HG02610 (cell line): ENCODE measurements around the gene PLXNB2.
"Not testable (repeated sequence)": the region's sequence is repeated elsewhere in the genome, so short reads cannot be mapped to it uniquely, and the experiment has no call there.

Experiments
- ATAC-seq: cut with Tn5 transposase; IDR thresholded peaks from one replicate; pipeline ENCODE4 v1.9.1; 2021; ENCODE audit warnings: mild to moderate bottlenecking, moderate library complexity; ENCODE audit not compliant: unreplicated experiment

PLXNB2 gene

DNA sequence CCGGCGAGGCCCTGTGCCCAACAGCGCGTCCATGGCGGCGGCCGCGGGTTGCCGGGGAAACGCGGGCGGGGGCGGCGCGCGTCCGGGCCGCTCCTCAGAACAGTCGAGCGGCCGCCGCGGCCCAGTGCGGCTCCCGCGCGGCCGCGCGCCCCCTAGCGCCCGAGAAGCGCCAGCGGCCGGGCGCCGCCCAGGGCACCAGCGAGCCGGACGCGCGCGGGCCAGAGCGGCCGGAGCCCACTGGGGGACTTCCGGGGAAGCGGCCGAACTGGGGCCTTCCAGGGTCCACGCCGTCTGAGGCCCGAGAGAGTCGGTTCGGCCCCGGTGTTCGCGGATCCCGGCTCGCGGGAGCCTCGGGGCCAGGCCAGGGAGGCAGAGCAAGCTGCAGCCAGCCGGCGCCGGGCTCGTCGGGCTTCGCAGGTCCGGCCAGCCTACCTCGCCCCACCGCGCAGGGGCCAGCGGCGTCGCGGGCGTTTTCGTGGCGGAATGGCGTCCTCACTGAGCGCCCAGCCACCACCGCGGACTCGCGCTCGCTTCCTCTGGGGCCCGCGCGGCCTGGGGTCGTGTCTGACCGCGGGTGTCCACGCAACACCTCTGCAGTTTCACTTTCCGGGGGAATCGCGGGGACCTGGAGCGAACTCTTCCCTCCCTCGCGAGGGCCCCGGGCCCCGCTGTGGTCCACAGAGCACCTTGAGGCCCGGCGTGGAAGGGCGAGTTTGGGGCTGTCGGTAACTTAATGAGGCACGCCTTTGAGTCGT, 19.7 kb upstream of the PLXNB2 start, which contains the start of gene DENND6B:
TSS of gene DENND6B (minus strand) at position 57 of the 755 bp plus-strand sequence. CDS start at position 33, 24 bp downstream.
- peak; percentile 91 for ATAC-seq

DNA sequence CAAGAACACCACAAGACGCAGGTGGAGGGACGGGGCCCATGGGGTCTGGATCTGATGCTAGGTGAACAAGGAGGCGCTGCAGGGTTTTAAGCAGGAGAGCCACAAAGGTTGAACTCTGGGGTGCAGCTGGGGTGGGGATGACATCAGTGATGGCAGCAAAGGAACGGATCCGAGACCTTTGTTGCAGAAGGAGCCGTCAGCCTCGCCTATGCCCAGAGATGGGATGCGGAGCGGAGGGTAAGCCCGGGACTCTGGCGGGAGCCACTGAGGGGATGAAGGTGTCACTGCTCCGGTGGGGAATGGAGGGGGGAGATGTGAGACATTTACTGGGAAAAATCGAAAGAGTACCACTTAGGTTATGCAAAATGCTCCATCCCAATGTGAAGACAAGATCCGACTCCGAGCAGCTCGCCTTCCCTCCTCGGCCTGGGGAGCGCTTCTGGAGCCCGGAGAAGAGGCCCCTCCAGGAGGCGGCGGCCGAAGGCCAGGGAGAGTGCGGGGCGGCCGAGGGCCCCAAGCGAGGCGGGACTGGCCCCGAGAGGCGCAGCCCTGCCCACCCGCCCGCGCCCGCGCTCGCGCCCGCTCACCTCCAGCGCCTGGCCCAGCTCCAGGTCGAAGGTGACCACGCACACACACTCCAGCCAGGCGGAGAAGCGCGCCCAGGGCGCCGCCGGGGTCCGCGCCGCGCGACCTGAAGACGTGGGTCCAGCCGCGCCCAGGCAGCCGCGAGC, 18.9 kb upstream of the PLXNB2 start:
- ATAC-seq, result no peak

DNA sequence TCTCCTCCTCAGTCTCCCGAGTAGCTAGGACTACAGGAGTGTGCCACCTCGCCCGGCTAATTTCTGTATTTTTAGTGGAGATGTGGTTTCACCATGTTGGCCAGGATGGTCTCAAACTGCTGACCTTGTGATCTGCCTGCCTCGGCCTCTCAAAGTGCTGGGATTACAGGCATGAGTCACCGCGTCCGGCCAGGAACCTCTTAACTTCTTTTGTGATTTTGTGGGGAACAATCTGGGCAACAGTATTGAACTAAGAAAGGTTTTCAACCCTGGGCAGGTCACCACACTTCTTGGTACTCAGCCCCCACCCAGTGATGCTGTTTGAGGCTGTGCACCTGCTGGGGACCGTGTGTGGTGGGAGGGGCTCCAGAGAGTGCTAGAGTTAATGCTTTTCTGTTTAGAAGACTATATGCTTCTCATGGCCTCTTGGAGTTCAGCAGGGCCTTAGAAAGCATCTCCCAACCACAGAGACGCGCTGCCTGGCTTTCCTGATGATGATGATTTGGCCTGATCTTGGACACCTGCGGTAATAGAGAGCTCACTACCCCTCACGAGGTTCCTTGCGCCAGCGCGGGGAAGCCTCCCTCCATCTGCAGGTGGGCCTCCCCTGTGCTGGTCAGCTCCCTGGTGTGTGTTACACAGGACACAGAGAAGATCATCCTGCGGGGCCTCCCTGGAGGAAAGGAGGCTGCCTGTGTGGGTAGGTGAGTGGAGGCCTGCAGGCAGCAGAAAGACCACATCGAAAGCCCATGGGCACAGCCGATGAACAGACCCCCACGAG, 18.2 kb upstream of the PLXNB2 start:
- no peak for ATAC-seq

DNA sequence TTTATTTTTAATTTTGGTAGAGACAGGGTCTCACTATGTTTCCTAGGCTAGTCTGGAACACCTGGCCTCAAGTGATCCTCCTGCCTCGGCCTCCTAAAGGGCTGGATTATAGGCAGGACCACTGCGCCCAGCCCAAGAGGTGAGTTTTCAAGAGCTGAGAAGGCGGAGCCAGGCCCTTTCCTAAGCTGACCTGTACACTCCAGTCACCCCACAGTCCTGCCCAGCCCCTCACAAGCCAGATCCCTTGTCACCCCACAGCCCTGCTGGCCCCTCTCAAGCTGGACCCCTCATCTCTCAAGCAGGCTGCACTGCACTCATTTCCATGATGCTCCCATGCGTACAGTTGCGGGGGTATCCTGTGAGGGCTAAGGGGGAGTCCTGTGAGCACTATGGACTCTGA, 16.5 kb upstream of the PLXNB2 start:
- ATAC-seq, result no peak

DNA sequence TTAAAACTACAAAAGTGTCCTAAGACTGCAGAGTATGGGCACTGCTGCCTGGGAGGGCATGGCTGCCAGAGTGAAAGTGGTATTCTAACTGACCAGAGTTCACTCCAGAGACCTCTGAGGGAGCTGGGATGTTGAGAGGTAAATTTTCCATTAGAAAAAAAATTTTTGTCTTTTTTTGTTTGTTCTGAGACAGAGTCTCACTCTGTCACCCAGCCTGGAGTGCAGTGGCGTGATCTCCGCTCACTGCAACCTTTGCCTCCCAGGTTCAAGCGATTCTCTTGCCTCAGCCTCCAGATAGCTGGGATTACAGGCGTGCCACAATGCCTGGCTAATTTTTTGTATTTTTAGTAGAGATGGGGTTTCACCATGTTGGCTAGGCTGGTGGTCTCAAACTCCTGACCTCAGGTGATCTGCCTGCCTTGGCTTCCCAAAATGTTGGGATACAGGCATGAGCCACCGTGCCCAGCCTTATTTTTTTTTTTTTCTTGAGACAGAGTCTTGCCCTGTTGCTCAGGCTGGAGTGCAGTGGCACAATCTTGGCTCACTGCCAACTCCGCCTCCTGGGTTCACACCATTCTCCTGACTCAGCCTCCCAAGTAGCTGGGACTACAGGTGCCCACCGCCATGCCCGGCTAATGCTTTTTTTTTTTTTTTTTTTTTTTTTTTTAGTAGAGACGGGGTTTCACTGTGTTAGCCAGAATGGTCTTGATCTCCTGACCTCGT, 15.1 kb upstream of the PLXNB2 start:
- ATAC-seq, result not testable (repeated sequence)

DNA sequence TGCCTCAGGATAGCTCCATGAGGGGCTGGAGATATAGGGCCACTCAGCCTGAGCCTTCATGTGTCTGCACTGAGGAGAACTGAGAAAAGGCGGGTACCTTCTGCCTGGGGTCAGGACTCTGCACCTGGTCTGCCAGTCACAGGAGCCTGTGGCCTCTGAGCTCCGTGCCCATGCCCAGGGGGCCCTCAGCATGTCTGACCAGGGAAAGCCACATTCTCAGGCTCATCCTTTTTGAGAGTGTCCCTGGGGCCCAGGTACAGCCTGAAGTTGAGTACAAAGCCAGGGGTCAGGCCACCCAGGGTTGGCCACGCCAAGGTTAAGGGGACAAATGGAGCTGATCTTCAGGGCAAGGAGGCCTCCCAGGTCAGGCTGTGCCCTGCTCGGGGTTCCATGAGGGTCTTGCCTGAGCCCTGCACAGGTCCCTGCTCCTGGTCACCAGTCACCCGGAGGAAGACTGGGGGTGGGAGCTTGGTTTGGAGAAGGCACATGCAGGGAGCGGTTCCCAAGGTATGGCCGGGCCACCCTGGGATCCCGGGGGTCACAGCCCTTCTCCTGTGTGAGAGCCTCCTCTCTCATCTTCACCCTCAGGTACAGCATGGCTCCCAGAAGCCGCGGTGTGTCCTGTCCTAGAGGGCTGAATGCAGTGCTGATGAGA, 13.4 kb upstream of the PLXNB2 start:
- no peak for ATAC-seq

DNA sequence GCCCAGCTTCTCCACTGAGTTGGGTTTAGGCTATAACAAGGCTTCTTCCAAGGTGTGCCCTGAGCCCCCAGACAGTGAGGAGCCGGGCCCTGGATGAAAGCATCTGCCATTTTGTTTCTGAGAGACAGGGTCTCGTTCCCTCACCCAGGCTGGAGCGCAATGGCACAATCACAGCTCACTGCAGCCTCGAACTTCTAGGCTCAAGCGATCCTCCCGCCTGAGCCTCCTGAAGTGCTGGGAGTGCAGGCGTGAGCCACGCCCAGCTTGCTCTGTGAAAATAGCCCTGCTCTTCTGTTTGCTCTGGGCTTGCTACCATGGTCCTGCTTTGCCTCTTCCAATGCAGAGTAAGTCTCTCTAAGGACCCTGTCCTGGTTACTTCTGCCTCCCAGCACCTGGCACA, 12.7 kb upstream of the PLXNB2 start:
- no peak for ATAC-seq

DNA sequence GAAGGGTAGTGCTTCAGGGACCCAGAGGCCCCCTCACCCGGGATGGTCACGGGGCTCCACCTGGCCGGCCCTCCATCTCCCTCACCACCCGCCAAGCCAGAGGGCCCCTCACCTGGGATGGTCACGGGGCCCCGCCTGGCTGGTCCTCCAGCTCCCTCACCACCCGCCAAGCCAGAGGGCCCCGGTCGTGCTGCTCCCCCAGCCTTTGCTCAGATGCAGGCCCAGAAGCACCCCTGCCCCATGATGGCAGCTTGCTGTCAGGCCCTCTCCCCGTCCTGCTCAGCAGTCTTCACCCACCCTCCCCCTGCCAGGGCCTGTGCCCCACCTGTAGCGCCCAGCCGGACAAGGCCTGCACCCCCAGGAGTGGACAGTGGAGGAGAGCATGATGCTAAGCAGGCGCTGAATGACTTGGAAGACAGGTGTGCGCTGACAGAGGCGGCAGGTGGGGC, 12.1 kb upstream of the PLXNB2 start:
- ATAC-seq, result no peak

DNA sequence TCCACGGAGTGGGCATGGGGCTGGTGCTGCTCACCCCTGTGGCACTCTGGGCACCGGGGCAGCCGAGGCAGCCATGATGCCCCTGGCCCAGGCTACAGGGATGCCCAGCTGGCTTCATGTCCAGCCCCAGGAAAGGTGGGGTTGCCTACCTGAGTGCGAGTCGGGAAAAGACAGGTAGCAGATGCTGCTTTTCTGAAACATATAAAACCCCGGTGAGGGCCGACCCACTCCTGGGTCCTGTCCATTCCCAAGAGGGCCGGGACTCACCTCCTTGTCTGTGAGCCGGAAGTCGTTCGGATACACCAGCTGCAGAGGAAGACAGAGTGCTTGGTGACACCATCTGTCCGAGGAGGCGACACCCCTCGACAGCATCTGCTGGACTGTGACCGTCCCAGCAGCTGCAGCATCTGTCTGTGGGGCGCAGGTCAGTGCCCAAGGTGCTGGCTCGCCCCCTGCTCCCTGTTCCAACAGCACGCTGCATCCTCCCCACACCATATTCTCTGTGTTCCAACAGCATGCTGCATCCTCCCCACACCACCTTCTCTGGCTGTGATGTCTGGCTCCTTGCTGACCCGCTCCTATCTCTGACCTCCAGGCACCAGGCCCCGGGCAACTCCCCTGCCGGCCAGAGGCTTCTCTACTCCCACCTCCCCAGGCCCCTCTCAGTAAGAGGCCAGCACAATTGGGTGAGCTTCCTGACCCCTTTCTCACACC, 11.4 kb upstream of the PLXNB2 start:
- ATAC-seq, result no peak

DNA sequence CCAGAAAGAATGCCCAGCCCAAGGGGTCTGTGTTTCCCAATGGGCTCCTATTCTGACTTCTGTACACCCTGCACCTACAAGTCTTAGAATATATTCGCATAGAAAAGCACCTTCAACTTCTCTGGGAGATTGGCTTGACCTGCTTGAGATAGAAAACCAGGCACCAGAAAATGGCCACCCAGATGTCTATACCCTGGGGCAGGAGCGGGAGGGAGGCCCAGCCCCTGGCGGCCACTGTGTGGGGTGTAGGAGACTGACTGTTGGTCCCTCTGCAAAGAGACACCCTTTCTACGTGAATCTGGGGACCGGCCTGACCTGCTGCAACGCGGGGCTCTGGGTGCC, 10.9 kb upstream of the PLXNB2 start:
- ATAC-seq, result no peak

DNA sequence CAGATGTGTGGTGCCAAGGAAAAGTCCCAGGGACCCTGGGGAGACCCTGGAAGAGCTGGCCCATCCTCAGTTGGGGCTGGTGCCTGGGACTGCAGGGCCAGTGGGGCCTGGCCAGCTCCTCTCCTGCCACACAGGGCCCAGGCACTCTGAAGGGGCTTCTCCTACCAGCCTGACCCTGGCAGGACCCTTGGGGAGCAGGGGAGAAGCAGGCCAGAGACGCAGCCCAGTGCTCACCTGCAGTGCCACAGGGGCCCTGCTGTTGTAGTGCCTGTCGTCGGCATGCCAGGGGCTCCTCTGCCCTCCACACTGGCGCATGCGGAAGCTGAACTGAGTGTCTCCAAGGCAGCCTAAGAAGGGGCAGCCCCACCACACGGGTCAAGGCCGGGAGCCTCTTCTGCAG, 10.2 kb upstream of the PLXNB2 start:
- no peak for ATAC-seq

DNA sequence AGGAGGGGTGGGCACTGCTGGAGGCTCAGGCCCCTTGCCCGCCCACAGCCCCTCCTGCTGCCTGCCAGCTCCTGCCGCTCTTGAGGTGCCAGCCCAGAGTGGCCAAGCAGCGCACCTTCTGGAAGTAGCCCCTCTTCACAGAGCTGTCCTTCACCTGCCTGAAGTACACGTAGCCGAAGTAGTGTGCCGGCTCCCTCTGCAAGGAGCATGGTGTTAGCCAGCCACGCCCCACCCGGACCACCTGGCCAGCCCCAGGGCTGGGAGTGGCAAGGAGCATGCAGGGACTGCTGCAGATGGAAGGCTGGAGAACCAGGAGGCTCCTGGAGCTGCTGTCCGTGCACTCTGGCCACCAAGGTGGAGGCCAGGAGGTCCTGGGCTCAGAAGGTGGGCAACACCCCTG, 9.7 kb upstream of the PLXNB2 start:
- no peak for ATAC-seq

DNA sequence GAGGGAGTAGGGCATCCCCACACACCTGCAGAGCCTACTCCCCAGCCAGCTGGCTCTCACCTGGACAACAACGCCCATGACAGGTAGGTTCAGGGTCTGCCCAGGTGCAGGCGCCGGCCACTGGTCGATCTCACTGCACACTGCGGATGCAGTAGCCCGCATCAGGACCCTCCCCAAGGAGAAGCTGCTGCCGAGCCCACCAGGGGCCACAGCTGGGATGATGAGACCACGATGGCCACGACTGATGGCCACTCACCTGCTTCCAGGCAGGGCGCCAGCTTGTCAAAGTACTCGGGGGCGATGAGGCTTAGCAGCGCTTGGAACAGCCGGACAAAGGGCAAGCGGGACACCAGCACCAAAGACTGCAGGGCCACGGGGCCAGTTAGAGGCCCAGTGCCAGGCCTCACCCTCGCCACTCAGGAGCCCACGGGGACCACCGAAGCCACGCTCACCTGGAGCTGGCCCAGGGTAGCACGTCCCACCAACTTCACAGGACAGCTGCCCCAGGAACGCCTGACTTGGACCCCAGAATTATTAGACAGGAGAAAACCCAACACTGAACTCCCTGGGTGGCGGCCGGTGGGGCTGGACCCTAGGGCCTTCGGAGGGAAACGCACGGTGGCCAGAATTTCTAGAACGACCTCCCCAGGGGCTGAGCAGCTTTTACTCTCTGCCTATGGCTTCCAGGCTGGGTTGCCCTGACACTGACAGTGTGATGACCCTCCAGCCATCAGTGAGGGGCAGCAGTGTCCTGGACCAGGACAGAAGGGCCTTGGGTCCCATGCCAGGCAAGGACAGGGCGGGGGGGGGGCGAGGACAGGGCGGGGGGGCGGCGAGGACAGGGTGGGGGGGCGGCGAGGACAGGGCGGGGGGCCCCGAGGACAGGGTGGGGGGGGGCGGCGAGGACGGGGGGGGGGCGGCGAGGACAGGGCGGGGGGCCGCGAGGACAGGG, 8.9 kb upstream of the PLXNB2 start:
- ATAC-seq, result no peak

DNA sequence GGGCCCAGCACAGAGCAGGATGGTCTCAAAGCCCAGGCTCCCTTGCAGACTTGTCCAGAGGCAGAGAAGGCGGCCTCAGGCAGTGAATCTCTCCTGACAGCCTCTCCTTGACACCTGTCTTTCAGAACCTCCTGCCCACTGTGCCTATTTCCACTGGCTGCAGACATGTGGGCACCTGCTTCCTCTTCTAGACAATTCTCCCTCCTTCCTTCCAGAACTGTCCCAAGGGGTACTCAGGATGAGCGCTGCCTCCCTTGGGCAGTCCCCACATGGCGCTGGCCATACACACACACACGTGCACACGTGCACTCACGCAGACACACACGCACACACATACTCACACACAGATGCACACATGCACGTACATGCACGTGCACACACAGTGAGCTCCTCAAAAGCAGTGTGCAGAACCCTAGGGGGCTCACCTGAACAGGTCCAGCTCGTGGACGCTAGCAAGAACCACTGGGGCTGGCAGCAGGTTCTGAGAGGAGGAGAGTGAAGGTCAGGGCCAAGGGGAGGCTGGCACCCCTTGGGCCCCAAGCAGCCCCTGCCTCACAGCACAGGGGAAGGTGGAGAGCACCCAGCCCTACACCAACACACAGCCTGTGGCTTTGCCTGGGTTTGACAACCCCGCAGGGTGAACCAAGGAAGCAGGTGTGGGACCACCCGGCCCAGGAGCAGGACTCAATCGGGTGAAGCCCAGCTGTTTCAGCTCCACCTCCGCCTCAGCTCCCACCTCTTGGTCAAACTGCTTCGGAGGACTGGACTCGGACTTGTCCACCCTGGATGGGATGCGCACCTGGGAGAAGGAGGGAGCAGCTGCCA, 8.1 kb upstream of the PLXNB2 start:
- ATAC-seq, result no peak

DNA sequence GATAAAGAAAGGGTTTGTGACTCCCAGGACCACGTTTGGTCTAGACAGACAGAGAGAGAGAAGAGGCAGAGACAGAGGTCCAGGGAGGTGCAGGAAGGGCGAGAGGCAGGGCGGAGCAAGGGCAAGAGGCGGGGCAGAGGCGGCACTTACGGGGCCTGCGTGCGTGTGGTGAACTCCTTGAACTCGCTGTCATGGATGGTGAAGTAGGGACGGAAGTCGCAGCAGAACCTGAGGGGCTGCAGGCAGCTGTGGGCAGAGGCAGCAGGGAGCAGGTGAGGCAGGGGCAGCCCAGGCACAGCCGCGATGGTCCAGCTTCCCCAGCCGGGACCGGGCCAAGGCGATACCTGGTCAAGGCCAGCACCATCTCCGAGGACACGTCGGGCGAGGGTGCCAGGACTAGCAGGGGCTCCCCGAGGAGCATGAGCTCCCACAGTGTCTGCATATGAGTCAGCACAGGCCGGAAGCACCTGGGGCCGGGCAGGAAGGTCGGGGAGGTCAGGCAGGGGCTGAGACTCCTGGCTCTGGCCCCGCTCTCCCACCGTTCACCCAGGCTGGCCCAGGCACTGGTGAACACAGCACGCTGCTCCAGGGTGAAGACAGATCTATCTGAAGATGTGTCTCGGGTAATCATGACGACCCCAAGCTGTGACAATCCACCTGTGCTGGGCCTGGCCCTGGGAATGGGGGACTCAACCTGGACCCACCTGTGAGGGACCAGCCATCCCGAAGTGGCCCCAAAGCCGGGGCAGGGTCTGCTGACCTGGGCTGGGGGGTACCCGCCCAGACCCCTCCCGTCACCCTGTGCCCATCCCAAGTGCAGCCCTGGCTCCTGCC, 7.2 kb upstream of the PLXNB2 start:
- ATAC-seq, result peak; percentile 75

DNA sequence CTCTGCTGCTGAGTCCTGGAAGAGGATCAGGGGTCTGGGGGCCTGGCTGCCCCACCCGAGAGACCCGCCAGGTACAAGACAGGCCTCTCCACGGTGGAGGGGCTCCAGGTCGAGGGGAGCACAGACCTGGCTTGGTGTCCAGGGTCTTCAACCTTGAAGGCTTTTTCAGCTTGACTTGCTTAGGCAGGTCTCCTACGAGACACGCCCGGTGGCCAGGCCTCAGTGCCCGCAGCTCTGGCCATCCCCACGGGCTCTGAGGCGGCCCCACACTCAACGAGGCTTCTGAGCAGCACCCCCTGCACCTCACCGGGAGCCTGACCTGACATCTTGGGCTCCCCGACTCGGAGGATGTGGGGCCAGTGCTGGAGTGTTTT, 6.6 kb upstream of the PLXNB2 start:
- no peak for ATAC-seq

DNA sequence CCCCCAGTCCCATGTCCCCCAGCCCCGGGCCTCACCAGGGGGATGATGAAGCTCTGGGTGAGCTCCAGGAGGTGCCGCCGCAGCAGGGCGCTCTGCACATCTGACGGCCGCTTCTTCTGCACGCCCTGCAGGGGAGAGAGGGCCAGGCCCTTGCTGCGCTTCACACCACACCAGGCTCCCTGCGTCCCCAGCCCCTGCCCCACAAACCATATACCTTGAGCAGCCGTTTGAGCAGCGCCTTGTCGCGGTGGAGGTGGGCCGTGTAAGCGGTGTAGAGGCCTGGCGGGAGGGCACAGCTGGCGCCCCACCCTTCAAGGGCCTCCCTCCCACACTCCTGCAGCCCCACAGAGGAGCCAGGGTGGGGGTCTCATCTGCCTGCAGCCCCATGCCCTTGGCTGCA, 6.2 kb upstream of the PLXNB2 start:
- ATAC-seq, result no peak
